Measurements from ENCODE around the gene GNA14.
A peak's percentile ranks its signal among the peaks of the same experiment; 100 is the strongest.

Gene GNA14

DNA sequence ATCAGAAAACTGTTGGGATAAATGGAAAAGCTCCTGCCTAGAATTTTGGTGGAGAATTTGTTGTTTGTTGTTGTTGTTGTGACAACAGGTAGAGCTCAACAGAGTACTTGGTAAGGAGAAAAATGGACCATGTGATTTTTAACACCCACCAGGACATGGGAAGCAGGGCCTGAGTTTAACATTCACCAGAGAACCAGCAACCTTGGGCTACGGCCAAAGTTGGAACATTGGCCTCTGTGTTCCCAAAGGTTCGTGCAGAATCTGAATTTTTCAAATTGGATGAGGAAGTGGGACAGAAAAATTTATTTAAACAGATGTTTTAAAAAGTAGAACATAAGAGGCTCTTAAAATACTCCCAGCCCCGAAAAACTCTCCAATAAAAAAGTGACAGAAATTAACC lies 127.0 kb downstream of the GNA14 start:
- TF ChIP-seq, protein P1, sequence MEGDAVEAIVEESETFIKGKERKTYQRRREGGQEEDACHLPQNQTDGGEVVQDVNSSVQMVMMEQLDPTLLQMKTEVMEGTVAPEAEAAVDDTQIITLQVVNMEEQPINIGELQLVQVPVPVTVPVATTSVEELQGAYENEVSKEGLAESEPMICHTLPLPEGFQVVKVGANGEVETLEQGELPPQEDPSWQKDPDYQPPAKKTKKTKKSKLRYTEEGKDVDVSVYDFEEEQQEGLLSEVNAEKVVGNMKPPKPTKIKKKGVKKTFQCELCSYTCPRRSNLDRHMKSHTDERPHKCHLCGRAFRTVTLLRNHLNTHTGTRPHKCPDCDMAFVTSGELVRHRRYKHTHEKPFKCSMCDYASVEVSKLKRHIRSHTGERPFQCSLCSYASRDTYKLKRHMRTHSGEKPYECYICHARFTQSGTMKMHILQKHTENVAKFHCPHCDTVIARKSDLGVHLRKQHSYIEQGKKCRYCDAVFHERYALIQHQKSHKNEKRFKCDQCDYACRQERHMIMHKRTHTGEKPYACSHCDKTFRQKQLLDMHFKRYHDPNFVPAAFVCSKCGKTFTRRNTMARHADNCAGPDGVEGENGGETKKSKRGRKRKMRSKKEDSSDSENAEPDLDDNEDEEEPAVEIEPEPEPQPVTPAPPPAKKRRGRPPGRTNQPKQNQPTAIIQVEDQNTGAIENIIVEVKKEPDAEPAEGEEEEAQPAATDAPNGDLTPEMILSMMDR (IDR thresholded peaks at IDR 0.05; ENCODE audit: low read depth, low read length, missing control alignments), result no peak

GRCh38 chr9:77518688-77519087 lies 129.4 kb downstream of the GNA14 start:
- DNase-seq (ENCODE audit: extremely low read depth, low read depth), result no peak
- TF ChIP-seq, protein P1 (IDR thresholded peaks at IDR 0.05; ENCODE audit: low read depth, low read length, missing control alignments), result no peak
- H3K4me3 ChIP-seq (replicated peaks; ENCODE audit: low read depth, low read length), result no peak overlapping the region

More for the DNA sequence above, 127.0 kb downstream of the GNA14 start:
- DNase-seq (ENCODE audit: extremely low read depth, low read depth), result no peak
- H3K4me3 ChIP-seq (replicated peaks; ENCODE audit: low read depth, low read length), result no peak overlapping the region

DNA sequence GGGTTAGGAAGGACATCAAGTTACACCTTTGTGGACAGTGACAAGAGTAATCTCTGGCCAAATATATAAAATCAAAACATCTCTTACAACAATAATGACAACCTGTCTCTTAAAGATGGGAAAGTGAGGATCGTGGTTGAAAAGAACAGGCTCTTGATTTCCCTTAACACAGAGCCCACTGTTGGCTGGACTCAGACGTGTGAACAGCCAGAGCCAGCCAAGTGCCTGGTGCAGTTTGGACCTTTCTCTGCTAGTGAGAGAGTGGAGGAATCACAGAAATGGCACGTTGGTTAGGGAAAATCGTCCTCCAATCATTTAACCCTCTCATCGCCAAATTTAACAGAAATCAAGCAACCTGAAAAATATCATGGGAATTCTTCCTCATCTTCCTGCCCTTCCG lies 131.3 kb downstream of the GNA14 start:
- TF ChIP-seq, protein P1 (IDR thresholded peaks at IDR 0.05; ENCODE audit: low read depth, low read length, missing control alignments), result no peak
- no peak for DNase-seq (ENCODE audit: extremely low read depth, low read depth)
- H3K4me3 ChIP-seq (replicated peaks; ENCODE audit: low read depth, low read length), result no peak overlapping the region

GRCh38 chr9:77514886-77515711 lies 133.0 kb downstream of the GNA14 start:
- DNase-seq (ENCODE audit: extremely low read depth, low read depth), result peak; percentile 88
- no peak overlapping the region for H3K4me3 ChIP-seq (replicated peaks; ENCODE audit: low read depth, low read length)

DNA sequence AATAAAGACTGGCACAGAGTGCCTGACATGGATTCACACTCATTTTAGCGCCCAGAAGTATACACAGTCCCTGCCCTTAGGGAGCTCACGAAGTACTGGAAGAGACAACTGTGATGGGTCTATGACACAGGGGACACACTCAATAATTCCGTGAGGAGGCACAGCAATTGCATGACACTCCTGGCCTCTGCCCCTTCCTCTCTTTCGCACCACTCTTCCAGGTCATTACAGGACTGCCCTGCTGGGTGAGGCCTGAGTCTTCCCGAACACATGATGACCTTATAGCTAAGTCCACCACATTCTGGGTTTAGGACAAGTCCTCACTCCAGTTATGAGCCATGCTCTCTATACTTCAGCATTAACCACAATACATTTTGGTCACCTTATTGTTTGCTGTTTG lies 134.7 kb downstream of the GNA14 start:
- no peak for DNase-seq (ENCODE audit: extremely low read depth, low read depth)
- TF ChIP-seq, protein P1 (IDR thresholded peaks at IDR 0.05; ENCODE audit: low read depth, low read length, missing control alignments), result no peak
- H3K4me3 ChIP-seq (replicated peaks; ENCODE audit: low read depth, low read length), result no peak overlapping the region

More at GRCh38 chr9:77514886-77515711, 133.0 kb downstream of the GNA14 start:
- TF ChIP-seq, protein P1 (IDR thresholded peaks at IDR 0.05; ENCODE audit: low read depth, low read length, missing control alignments), result no peak

DNA sequence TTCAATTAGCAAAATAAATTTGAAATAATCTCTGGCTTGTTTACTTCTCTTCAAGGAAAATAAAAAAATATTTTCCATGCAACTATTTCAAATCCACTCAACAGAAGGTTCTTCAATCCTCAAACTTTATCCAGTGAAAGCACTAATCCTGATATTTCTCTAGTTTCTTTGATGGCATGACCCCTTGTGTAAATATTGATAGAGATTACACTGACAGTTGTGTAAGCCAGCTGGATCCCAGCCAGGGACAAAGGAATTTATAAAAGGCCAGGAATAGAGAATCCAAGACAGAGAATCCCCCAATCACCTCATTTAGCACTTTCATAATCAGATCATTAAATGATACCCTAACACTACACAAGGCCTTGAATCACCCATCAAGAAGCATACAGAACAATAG lies 135.2 kb downstream of the GNA14 start:
- DNase-seq (ENCODE audit: extremely low read depth, low read depth), result no peak
- TF ChIP-seq, protein P1 (IDR thresholded peaks at IDR 0.05; ENCODE audit: low read depth, low read length, missing control alignments), result no peak
- H3K4me3 ChIP-seq (replicated peaks; ENCODE audit: low read depth, low read length), result no peak overlapping the region
